OCI-LY1 (cell line): ENCODE results near the gene DENND11.

Source experiments
- H2AFZ ChIP-seq: fragments of 200-600 bp; sonication (generic), shearing (Covaris generic); 2 replicates; pipeline ENCODE4 v1.6.0; 2014; ENCODE audit warnings: antibody characterized with exemption, mild to moderate bottlenecking, low read length
- H3F3A ChIP-seq: fragments of 200-600 bp; sonication (generic), shearing (Covaris generic); 2 replicates; pipeline ENCODE4 v1.6.0; 2014; ENCODE audit warnings: mild to moderate bottlenecking, antibody characterized with exemption, low read length, moderate library complexity; ENCODE audit not compliant: insufficient read depth
- H3K27ac ChIP-seq: fragments of 200-600 bp; sonication (generic); 2 replicates; pipeline ENCODE4 v1.5.1; 2014; ENCODE audit warnings: low read length, mixed run types, mild to moderate bottlenecking, low read depth; ENCODE audit not compliant: poor library complexity, severe bottlenecking
- H3K27me3 ChIP-seq: fragments of 200-600 bp; sonication (generic); 2 replicates; pipeline ENCODE4 v1.6.0; 2014; ENCODE audit warnings: antibody characterized with exemption, mild to moderate bottlenecking, low read length, moderate library complexity; ENCODE audit not compliant: insufficient read depth
- H3K36me3 ChIP-seq: fragments of 200-600 bp; sonication (generic); 2 replicates; pipeline ENCODE4 v1.6.1; 2014; ENCODE audit warnings: mild to moderate bottlenecking, antibody characterized with exemption, low read length, moderate library complexity, mixed read lengths; ENCODE audit not compliant: insufficient read depth
- H3K4me1 ChIP-seq: fragments of 200-600 bp; sonication (generic); 2 replicates; pipeline ENCODE4 v1.5.1; 2014; ENCODE audit warnings: mild to moderate bottlenecking, low read length, moderate library complexity; ENCODE audit not compliant: insufficient read depth, severe bottlenecking
- H3K4me2 ChIP-seq: fragments of 200-600 bp; sonication (generic), shearing (Covaris generic); 2 replicates; pipeline ENCODE4 v1.6.1; 2014; ENCODE audit warnings: low read length
- H3K4me3 ChIP-seq: fragments of 200-600 bp; sonication (generic); 2 replicates; pipeline ENCODE4 v1.5.1; 2014; ENCODE audit warnings: low read length, low read depth, mild to moderate bottlenecking, mixed read lengths; ENCODE audit not compliant: poor library complexity, severe bottlenecking
- H3K79me2 ChIP-seq: fragments of 200-600 bp; shearing (Covaris generic); 2 replicates; pipeline ENCODE4 v1.6.1; 2016; ENCODE audit warnings: mixed run types, low read length, mixed read lengths; ENCODE audit not compliant: insufficient read depth
- H3K9ac ChIP-seq: fragments of 200-600 bp; sonication (generic), shearing (Covaris generic); 2 replicates; pipeline ENCODE4 v1.6.1; 2014; ENCODE audit warnings: mild to moderate bottlenecking, low read length, mixed read lengths
- H3K9me2 ChIP-seq: fragments of 200-600 bp; sonication (generic), shearing (Covaris generic); 2 replicates; pipeline ENCODE4 v1.6.1; 2014; ENCODE audit warnings: low read depth, mild to moderate bottlenecking, low read length, mixed read lengths
- H3K9me3 ChIP-seq: fragments of 200-600 bp; shearing (Covaris generic); 2 replicates; pipeline ENCODE4 v1.6.1; 2014; ENCODE audit warnings: low read length, mixed read lengths
- H4K20me1 ChIP-seq: fragments of 200-600 bp; sonication (generic), shearing (Covaris generic); 2 replicates; pipeline ENCODE4 v1.6.0; 2016; ENCODE audit warnings: mild to moderate bottlenecking, low read length; ENCODE audit not compliant: insufficient read depth
- EZH2 ChIP-seq: fragments of 200-600 bp; sonication (generic), shearing (Covaris generic); IDR thresholded peaks from 2 replicates; pipeline ENCODE4 v1.8.0; 2017; ENCODE audit warnings: borderline replicate concordance, mixed run types, mild to moderate bottlenecking, antibody characterized with exemption, low read length, moderate library complexity, mixed read lengths
- TF ChIP-seq, protein P1 (sequence below): fragments of 200-600 bp; sonication (generic), shearing (Covaris generic); IDR thresholded peaks from 2 replicates; pipeline ENCODE4 v1.5.1; 2017; ENCODE audit warnings: mild to moderate bottlenecking, antibody characterized with exemption, low read length, moderate library complexity, mixed read lengths

The DENND11 gene

DNA sequence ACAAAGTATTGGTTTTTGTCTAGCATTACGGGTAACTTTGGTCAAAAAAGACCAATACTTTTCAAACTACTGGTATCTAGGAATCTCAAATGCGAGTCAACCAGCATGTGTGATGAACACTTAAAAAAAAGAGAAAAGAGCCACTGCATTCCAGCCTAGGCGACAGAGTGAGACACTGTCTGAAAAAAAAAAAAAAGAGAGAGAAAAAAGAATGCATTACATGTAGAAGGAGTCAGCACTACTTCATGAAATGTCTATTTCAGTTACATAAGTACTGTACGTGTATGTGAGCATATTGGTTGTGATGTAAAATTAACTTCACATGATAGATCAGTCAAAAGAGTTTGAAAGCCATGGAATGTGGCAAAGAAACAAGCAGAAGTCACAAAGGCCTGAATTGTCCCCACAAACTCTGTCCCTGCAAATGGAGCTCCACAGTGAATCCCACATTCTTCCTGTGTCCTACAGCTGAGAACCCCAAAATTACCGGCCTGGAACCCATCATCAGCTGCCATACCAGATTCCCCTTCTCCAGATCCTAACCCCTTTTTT, 1.6 kb downstream of the DENND11 start:
- no peak overlapping the region for H3K27ac ChIP-seq
- H3K9me2 ChIP-seq, result no peaks in the 10 kb centered on the region
- peaks cover 5% of the 10 kb centered on the region; the same call in 1 of the 2 replicates for H3K27me3 ChIP-seq
- no peaks in the 10 kb centered on the region for H4K20me1 ChIP-seq
- no peak overlapping the region for H2AFZ ChIP-seq
- peak overlapping the region; percentile 63; the same call in 1 of the 2 replicates for H3K4me2 ChIP-seq
- no peaks in the 10 kb centered on the region for H3K36me3 ChIP-seq
- H3K4me3 ChIP-seq, result no peak overlapping the region
- H3K9ac ChIP-seq, result no peak overlapping the region
- H3F3A ChIP-seq, result no peaks in the 10 kb centered on the region
- H3K9me3 ChIP-seq, result no peaks in the 10 kb centered on the region
- no peaks in the 10 kb centered on the region for H3K79me2 ChIP-seq
- peaks cover 13% of the 10 kb centered on the region for H3K4me1 ChIP-seq
- TF ChIP-seq EZH2, result no peak
- TF ChIP-seq, protein P1, sequence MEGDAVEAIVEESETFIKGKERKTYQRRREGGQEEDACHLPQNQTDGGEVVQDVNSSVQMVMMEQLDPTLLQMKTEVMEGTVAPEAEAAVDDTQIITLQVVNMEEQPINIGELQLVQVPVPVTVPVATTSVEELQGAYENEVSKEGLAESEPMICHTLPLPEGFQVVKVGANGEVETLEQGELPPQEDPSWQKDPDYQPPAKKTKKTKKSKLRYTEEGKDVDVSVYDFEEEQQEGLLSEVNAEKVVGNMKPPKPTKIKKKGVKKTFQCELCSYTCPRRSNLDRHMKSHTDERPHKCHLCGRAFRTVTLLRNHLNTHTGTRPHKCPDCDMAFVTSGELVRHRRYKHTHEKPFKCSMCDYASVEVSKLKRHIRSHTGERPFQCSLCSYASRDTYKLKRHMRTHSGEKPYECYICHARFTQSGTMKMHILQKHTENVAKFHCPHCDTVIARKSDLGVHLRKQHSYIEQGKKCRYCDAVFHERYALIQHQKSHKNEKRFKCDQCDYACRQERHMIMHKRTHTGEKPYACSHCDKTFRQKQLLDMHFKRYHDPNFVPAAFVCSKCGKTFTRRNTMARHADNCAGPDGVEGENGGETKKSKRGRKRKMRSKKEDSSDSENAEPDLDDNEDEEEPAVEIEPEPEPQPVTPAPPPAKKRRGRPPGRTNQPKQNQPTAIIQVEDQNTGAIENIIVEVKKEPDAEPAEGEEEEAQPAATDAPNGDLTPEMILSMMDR, result no peak

DNA sequence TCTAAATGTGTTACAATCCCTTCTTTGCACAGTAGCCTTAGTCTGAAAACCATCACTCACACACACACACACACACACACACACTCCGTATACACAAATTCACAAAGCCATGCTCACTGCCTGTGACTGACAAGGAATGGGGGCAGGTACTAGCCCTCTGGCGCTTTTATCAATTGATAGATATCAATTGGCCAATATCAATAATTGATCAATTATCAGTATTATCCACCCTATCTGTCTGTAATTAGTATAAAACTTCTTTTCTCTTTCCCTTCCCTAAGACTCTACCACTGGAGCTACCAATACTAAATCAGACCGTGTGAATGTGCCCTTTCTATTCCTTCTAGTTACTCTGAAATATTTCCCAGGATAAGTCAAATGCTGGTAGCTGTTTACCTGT, 2.1 kb downstream of the DENND11 start:
- TF ChIP-seq EZH2, result no peak
- TF ChIP-seq, protein P1, result no peak
- no peaks in the 10 kb centered on the region for H3F3A ChIP-seq
- no peak overlapping the region for H3K9ac ChIP-seq
- peaks cover 13% of the 10 kb centered on the region for H3K4me1 ChIP-seq
- no peaks in the 10 kb centered on the region for H3K9me3 ChIP-seq
- H3K27me3 ChIP-seq, result peaks cover under 1% of the 10 kb centered on the region; the same call in 1 of the 2 replicates
- H3K4me3 ChIP-seq, result no peak overlapping the region
- H3K4me2 ChIP-seq, result no peak overlapping the region
- no peak overlapping the region for H3K27ac ChIP-seq
- H3K36me3 ChIP-seq, result no peaks in the 10 kb centered on the region
- no peaks in the 10 kb centered on the region for H3K79me2 ChIP-seq
- no peaks in the 10 kb centered on the region for H3K9me2 ChIP-seq
- no peak overlapping the region for H2AFZ ChIP-seq
- H4K20me1 ChIP-seq, result no peaks in the 10 kb centered on the region

DNA sequence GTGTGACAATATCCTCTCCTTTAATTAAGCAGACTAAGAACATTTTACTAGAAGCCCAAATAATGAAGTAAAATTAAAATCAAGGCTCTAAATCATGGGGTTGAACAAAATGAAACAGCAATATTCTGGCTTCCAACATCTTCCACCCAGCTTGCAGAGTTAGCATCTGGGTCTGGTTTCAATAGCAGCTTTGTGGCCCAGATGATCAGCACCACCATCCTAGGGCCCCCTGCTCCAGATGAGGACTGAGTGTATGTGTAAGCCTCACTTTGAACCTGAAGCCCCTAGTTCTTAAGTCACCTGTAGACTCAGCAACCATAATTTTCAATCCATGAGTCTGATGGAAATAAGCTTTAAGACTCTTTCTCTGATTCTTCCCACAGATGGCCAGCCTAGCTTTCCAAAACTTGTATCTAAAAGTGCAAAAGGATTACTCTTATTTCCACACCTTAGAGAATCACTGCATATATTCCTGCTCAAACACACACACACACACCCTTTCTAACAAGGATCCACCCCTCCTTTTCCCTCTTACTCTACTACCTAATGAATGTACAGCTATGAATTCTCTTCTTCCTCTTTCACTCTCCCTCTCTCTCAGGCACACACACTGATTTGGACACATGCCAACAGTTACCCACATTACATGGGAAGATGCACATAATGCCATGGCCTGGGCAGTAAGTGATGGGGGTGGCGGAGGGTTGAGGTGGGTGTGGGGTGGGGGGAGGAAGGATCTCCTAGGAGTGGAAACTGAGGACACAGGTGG, 3.5 kb downstream of the DENND11 start:
- no peak overlapping the region for H3K4me2 ChIP-seq
- no peak overlapping the region for H3K9ac ChIP-seq
- peaks cover 13% of the 10 kb centered on the region for H3K4me1 ChIP-seq

More for the DNA sequence above, 3.5 kb downstream of the DENND11 start:
- H3K79me2 ChIP-seq, result no peaks in the 10 kb centered on the region
- H2AFZ ChIP-seq, result no peak overlapping the region
- H4K20me1 ChIP-seq, result no peaks in the 10 kb centered on the region
- H3K27ac ChIP-seq, result no peak overlapping the region
- H3K27me3 ChIP-seq, result no peaks in the 10 kb centered on the region; the same call in 1 of the 2 replicates
- H3K9me3 ChIP-seq, result no peaks in the 10 kb centered on the region
- no peaks in the 10 kb centered on the region for H3F3A ChIP-seq
- H3K4me3 ChIP-seq, result no peak overlapping the region
- no peaks in the 10 kb centered on the region for H3K36me3 ChIP-seq
- H3K9me2 ChIP-seq, result no peaks in the 10 kb centered on the region
- TF ChIP-seq, protein P1, result no peak
- no peak for TF ChIP-seq EZH2
